ENCODE data around the gene PLA2G15.
"Not testable (repeated sequence)": the region's sequence is repeated elsewhere in the genome, so short reads cannot be mapped to it uniquely, and the experiment has no call there.

The PLA2G15 gene

GRCh38 chr16:68279726-68280558 lies 34.8 kb downstream of the PLA2G15 start:
- DNase-seq (ENCODE audit: low spot score), result no peak

GRCh38 chr16:68281368-68282063 lies 36.3 kb downstream of the PLA2G15 start:
- peak; percentile 65 for DNase-seq (ENCODE audit: low spot score)

GRCh38 chr16:68282064-68282452 lies 36.9 kb downstream of the PLA2G15 start:
- no peak for DNase-seq (ENCODE audit: low spot score)

GRCh38 chr16:68283346-68283745 lies 38.2 kb downstream of the PLA2G15 start:
- DNase-seq (ENCODE audit: low spot score), result no peak

GRCh38 chr16:68283801-68284598 lies 38.8 kb downstream of the PLA2G15 start:
- no peak for DNase-seq (ENCODE audit: low spot score)

GRCh38 chr16:68284847-68285246 lies 39.7 kb downstream of the PLA2G15 start:
- DNase-seq (ENCODE audit: low spot score), result no peak

- DNase-seq (ENCODE audit: low spot score), result no peak
Observed at GRCh38 chr16:68285683-68286082, 40.5 kb downstream of the PLA2G15 start.

GRCh38 chr16:68286153-68287074 lies 41.2 kb downstream of the PLA2G15 start:
- no peak for DNase-seq (ENCODE audit: low spot score)

GRCh38 chr16:68287276-68288251 lies 42.4 kb downstream of the PLA2G15 start:
- DNase-seq (ENCODE audit: low spot score), result no peak

GRCh38 chr16:68288252-68288650 lies 43.1 kb downstream of the PLA2G15 start:
- no peak for DNase-seq (ENCODE audit: low spot score)

- not testable (repeated sequence) for DNase-seq (ENCODE audit: low spot score)
Observed at GRCh38 chr16:68288796-68289195, 43.6 kb downstream of the PLA2G15 start.

GRCh38 chr16:68289202-68289601 lies 44.0 kb downstream of the PLA2G15 start:
- DNase-seq (ENCODE audit: low spot score), result no peak

GRCh38 chr16:68289621-68290329 lies 44.6 kb downstream of the PLA2G15 start:
- DNase-seq (ENCODE audit: low spot score), result no peak

GRCh38 chr16:68290450-68290849 lies 45.3 kb downstream of the PLA2G15 start:
- DNase-seq (ENCODE audit: low spot score), result no peak

GRCh38 chr16:68291227-68291626 lies 46.1 kb downstream of the PLA2G15 start:
- DNase-seq (ENCODE audit: low spot score), result no peak

- no peak for DNase-seq (ENCODE audit: low spot score)
Observed at GRCh38 chr16:68292425-68292824, 47.3 kb downstream of the PLA2G15 start.

- no peak for DNase-seq (ENCODE audit: low spot score)
Observed at GRCh38 chr16:68296291-68296690, 51.1 kb downstream of the PLA2G15 start.

GRCh38 chr16:68296693-68297092 lies 51.5 kb downstream of the PLA2G15 start:
- DNase-seq (ENCODE audit: low spot score), result no peak

- DNase-seq (ENCODE audit: low spot score), result no peak
Observed at GRCh38 chr16:68297908-68298307, 52.7 kb downstream of the PLA2G15 start.

GRCh38 chr16:68298312-68298711 lies 53.1 kb downstream of the PLA2G15 start:
- DNase-seq (ENCODE audit: low spot score), result no peak

Measured in SW480 (cell line).